HL-60 (cell line): ENCODE results near the gene ZNF497.

Source experiments
- CTCF ChIP-seq: IDR thresholded peaks from one replicate; pipeline ENCODE4 v1.5.1; 2011; ENCODE audit warnings: low read length, control low read depth, inconsistent platforms; ENCODE audit not compliant: insufficient read depth
- GABPA ChIP-seq: IDR thresholded peaks from 2 replicates; pipeline ENCODE4 v1.6.1; 2012; ENCODE audit warnings: low read depth
- POLR2AphosphoS5 ChIP-seq: IDR thresholded peaks from 2 replicates; pipeline ENCODE4 v1.6.1; 2012; ENCODE audit warnings: low read depth
- REST ChIP-seq: IDR thresholded peaks from 2 replicates; pipeline ENCODE4 v1.6.1; 2012; ENCODE audit warnings: low read depth; ENCODE audit not compliant: insufficient replicate concordance
- SPI1 ChIP-seq: IDR thresholded peaks from 2 replicates; pipeline ENCODE4 v1.6.1; 2012; ENCODE audit warnings: low read depth, mild to moderate bottlenecking, borderline replicate concordance

GRCh38 chr19:58400916-58401839 is 38.6 kb upstream of the ZNF497 start:
- TF ChIP-seq CTCF (no peak), POLR2AphosphoS5 (peak; percentile 85; the same call in 1 of the 2 replicates), REST (no peak), GABPA (no peak), SPI1 (peak; percentile 10; the same call in 1 of the 2 replicates)
